Measurements from ENCODE around the gene SLC17A2.

Gene SLC17A2

DNA sequence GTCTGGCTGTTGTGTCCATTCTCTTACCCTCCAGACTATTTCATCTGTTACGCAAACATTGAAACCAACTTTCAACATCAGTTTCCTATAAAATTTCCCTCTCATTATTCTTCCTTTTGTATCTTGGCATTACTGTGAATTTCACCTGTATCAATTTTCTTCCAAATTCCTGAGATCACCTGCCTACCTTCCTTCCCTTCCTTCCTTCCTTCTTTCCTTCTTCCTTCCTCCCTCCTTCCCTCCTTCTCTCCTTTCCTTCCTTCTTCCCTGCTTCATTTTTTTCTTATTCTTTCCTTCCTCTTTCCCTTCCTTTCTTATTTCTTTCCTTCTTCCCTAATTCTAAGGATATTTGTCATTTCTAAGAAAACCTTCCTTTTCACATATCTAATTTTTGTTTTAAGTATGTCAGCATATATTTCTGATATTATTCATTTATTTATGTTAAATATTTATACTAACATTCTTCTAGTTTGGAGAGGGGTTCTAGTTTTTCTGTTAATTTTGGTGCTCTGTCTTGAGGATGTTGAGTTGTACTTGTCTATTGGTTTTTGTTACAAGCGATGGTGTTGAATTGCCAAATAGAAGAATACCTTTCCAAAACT lies 51.7 kb downstream of the SLC17A2 start:
- DNase-seq, result no peak

DNA sequence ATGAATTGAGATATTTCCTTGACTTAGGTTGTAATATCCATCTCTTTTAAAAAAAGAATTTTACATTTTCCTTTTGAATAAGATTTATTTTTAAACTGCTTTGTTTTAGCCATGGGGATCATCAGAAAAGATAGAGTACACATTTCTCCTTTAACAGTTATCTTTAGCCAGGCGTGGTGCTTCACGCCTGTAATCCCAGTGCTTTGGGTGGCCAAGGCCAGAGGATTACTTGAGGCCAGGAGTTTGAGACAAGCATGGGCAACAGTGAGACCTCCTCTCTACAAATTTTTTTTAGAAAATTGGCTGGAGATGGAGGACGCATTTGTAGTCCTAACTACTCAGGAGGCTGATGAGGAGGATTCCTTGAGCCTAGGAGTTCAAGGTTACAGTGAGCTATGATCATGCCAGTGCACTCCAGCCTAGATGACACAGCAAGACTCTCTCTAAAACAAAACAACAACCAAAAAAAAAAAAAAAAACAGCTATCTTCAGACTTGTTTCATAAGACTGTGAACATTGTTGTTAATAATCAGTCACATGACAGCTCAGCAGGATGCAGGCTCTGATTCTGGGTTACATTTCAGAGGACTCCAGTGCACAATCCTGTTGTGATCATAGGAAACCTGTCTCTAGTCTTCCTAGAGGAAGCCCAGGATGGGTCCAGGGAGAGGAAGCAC lies 54.4 kb downstream of the SLC17A2 start:
- no peak for DNase-seq

DNA sequence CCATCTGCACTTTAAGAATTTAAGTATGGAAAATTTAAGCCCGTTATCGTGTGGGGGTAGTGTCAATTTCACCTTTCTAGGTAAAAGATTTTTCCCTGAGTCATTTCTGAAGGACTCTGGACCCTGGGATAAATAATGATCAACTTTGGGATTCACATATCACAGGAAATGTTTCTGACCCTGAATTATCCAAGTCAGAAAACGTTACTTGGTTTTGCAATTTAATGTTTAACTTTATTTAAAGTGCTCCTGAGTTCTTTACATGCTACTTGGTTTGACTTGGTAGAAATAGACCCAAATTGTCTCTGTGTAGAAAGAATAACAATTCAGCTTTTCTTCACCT lies 55.0 kb downstream of the SLC17A2 start:
- no peak for DNase-seq

DNA sequence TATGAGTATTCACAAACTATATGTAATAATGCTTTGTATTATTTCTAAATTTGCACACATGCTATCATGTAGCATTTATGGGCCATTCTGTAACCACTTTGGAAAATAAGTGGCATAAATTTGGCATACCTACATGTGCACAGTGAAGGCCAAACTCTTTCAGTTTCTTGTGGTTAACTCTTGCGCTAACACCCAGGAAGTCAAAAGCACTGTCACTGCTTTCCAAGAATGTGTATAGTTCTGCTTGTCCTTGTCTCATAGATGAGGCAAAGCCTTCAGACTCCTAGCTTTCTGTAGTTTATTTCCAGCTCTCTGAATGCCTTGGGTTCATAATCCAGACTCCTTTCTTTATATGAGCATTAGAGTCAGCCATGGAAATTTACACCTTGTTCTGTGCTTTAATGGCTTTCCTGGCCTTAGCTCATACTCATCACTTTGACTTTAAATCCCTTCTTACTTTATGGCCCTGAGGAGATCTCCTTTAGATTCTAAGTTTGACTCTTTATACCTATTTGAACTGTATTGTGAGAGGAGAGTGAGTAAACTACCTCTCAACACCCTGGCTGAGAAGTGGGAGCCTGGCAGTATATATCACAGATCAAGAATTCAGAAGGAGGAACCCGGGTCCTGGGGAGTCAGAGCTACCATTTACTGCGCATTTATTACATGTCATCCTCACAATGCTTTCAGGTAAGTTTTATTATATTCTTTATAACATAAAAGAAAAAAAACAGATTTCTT lies 55.5 kb downstream of the SLC17A2 start:
- DNase-seq, result peak; percentile 6

DNA sequence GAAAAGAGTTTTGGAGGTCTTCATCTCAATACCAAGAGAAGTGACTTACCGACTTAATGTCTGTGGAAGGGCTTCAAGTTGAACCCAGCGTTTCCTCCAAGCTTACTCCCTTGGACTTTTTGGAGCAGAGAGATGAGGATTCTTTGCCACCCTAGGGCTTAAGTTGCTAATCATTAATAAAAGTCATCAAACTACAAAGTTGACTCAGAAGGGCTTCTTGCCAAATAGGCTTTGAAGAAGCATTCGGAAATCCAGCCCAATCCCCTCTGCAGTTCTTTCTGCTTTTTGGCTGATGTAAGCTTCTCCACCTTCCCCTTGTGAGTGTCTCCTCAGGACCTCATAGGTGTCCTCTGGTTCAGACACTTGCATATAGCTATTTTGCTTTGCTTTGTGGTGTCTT lies 56.4 kb downstream of the SLC17A2 start, which contains the start of gene SLC17A3:
Gene SLC17A3, minus strand, starts transcription at position 126 of the 400 bp plus-strand sequence. CDS start 5,856 bp downstream, outside the sequence.
- no peak for DNase-seq

DNA sequence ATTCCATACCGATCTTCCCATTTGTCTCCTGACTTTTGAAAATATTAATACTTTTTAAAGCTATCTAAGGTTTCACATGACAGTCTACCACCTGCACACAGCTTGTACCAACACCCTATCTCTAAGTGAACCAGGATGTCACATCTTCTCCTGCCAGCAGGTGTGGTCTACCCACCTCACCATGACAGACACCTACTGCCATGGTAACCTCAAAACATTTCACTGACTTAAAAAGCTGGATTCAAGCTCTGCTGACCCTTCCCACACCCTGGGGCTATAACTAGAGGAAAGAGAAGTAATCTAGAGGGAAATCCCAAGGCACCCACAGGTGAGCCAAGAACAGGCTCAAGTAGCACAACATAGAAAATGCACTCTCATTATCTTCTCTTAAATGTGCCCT lies 57.7 kb downstream of the SLC17A2 start:
- no peak for DNase-seq

DNA sequence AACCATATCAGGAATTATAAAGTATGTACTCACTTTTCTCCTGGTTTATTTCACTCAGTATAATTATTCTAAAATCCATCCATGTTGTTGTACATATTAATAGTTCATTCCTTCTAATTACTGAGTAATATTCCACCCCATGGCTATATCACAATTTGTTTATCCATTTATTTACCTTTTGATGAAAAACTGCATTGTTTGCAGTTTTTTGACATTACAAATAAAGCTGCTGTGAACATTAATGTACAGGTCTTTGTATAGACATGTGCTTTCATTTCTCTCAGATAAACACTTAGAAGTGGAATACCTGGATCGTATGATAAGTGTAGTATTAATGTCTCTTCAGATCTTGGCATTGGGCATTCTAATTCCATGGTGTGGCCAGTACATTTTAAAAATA lies 60.7 kb downstream of the SLC17A2 start:
- no peak for DNase-seq

DNA sequence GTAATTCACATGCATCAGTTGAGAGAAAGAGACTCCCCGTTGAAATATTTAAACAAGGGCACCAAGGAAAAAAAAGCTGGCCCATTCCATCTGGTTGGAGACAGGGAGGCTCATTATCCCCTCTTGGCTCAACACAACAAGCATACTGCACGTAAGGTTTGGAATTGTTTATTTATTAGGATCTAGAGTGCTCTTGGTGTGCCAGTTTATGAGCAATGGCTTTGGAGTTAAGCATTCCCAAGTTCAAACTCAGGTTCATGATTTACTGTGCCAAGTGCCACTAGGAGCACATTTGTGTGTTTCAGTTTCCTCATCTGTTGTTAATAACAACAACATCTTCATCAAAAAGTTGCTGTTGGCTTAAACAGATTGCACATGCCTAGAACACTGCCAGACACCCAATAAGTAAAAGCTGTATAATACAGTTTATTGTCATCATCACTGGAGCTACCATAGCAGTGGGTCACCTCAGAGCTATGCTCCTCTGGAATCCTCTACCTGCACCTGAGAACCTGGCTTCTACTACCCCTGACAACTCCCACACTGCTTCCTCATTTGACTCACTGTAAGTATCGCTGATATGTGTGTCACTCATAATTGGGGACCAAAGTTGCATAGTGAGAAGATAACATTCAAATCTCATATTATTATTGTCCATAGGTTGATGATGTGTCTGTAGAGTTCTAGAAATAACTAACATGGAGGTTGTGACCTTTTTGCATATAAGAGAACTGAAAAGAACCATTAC lies 61.9 kb downstream of the SLC17A2 start:
- DNase-seq, result no peak

DNA sequence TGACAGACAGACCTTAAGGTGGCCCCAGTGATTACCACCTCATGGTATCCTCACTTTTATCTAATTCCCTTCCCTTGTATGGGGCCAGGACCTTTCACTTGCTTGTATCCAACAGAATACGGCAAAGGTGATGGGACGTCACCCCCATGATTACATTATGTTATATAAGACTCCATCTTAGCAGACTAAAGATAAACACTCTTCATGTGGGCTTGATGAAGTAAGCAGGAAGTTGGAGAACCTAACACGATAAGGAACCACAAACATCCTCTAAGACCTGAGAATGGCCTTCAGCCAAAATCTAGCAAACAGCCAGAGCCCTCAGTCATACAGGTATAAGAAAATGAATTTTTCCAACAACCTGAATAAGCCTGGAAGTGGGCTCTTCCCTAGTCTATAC lies 64.5 kb downstream of the SLC17A2 start:
- peak; percentile 72 for DNase-seq

DNA sequence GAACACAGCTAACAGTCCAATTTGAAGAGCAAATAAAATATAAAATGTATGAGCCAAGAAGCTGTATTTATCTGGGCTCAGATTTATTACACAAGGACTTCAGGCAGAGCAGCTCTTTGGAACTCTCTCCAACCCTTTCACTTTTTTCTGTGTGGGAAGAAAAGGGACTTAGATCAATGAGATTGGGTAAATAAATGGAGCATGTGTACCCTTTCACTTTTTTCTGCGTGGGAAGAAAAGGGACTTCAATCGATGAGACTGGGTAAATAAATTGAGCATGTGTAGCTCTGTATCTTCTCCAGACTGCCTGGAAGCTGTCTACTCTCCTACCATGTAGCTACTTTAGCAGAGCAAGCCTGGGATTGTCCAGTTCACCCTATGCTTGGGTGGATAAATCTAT lies 67.1 kb downstream of the SLC17A2 start:
- no peak for DNase-seq
